OCI-M2 (cell line): ENCODE measurements around the gene WNT11.
A peak's percentile ranks its signal among the peaks of the same experiment; 100 is the strongest.

ENCODE experiments used
- DNase-seq: peaks from one replicate; lab custom pipeline; 2025; ENCODE audit not compliant: unreplicated experiment; lab: John Stamatoyannopoulos, UW

Gene WNT11

DNA sequence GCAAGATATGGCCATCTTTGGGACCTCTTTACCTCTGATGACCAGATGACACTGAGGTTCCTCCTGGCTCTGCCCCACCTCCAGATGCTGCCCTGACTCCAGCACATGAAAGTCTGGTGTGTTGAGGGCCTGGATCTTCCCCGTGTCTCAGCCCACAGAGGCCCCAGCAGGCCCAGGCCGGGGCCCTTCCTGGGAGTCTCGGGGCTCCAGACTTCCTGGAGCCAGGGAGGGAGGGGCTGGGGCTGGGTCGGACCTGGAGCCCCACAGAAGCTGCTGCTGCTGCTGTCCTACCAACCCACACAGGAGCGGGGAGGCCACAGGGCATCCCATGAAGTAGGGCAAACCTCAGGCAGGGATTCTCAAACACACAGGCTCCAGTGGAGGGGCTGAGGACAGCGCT is 32.2 kb upstream of the WNT11 start:
- no peak for DNase-seq

DNA sequence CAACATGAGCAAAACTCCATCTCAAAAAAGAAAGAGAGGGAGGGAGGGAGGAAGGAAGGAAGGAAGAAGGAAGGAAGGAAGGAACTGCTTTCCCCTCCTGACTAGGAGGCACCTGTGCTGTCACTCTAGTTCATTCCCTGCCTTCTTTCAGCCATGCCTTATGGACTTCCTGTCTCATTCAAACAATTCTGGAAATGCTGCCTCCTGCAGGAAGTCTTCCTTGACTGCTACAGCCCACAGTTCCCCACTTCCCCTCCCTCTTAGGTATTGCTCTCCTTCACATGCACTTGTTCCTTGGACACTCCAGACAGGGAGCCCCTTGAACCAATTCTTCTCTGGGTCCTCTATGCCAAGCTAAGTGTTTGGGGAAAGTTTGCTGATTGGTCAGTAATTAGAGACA is 31.6 kb upstream of the WNT11 start:
- DNase-seq, result no peak

DNA sequence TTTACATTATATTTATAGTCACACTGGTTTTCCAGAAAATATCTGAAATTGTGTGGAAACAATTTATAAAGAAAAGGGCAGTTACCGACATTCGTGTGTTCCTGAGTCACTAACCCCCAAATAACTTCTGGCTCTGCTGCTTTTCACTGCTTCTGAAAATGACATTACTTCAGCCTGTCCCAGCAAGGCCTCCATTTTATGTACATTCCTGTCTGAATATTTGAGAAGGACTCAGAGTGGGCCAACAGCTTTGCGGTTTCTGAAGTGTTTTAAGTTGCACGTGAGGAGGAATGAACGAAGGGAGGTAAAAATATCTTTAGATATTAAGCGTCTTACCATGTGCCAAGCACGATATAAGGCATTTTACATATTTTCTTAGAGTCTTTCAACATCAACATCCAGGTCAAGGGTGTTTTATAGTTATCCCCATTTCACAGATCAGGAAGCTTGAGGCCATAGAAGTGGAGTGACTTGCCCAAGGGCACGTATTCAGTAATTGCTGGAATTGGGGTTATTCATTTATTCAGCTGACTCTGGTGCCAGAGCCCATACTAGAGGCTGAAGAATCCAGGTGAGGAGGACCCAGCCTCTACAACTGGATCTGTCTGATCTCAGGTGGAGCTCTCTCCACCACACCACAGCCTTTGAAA is 30.8 kb upstream of the WNT11 start:
- no peak for DNase-seq

DNA sequence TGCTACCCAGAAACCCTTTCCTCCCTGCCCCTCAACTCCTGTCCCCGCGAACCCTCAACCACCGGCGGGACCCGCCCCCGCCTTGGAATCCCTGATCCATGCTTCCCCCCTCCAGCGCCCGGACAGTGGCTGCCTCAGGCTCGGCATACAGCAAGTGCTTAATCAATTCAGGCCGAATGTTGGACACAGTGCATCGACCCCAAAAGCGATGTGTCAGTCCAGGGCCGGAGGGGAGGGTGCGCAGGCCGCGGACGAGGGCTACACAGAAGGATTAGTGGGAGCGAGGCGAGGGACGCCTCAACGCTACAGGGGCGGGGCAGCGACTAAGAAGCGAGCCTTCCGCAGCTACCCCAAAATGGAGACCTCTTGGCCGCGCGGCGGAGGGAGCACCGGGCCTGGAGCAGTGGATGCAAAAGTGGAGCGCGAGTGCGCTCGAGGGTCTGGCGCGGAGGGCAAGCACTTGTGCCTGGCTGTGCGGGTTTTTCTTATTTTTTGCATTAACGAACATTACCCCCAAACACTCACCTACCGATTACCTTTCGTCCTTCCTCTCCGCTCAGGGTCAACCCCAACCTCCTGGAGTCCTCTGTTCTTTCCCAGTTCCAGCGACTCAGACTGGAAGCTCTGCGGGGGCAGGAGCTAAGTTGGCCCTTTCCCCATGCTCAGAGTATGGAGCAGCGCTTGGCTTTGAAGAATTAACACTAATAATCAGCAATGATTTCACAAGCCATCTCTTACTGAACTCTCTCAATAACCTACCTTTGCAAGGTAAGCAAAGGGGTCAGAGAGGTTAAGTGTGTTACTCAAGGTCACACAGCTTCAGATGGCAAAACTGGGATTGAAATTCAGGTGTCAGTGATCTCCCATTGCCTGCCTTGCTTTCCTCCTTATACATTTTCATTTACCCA is 30.0 kb upstream of the WNT11 start:
- DNase-seq, result peak; percentile 79

DNA sequence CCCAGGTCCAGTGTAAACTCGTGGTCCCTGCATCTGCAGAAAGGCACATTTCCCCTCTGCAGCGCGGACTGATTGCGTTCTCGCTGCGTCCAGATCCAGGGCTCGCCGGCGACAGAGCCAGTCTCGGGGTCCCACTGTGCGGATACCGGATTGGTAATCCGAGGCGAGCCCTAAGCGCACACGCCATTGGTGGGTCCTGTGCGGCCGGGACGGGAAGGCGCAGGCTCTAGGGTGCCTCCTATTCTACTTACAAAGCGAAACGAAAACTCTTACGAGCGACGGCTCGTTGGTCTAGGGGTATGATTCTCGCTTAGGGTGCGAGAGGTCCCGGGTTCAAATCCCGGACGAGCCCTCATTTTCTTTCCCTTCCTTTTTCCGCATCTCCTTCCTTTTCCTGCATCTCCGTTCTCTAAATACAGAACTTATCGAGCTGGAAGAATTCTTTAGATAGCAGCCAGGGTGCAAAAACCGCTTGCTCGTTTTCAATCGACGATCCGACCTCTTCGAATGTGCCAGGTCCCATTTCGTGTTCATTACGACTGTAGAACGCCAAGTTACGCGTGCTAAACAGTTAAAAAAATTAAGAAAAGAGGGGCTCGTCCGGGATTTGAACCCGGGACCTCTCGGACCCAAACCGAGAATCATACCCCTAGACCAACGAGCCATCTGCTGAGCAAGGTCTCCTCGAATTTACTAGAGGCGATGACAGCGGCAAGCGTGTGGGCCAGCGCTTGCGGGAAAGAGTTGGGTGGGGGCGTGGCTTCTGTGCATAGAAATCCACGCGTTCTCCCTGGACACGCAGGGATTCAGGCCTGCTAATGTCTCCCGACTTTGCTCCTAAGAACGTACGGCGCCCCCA is 29.2 kb upstream of the WNT11 start:
- DNase-seq, result peak; percentile 88

DNA sequence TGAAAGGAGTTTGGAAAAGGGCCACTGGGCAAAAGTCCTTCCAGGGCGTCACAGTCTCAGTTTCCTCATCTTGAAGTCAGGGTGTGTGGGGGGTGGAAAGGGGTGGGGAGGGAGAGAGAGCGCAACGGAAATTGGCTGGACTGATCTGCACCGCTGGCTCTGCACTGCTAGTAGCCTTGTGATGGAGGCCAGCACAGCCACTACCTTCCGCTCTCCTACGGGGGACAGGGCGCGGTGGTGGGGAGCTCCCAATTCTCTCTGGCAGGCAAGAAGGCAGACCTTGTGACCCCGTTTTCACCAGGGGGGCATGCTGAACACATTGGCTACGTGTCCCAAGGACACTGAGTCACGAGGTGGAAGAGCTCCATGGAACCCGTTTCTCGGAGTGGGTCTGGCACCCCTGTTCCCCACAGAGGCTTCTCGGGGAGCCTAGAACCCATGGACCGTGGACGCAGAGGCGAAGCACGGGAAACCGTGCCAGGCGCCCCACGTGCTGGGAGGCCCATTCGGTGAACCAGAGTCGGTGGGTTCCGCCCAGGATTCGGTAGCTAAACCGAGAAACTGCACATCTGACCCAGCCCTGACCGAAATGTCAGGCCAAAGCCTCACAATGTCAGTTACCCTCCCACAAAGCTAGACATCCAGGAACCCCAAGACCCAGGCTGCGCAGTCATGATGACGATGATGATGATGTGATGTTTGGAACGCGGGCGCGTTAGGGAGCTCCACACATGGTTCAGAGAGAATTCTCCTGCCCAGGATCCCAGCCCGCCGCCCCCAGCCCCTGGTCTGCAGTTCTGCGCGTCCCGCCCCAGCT is 28.3 kb upstream of the WNT11 start:
- DNase-seq, result no peak

DNA sequence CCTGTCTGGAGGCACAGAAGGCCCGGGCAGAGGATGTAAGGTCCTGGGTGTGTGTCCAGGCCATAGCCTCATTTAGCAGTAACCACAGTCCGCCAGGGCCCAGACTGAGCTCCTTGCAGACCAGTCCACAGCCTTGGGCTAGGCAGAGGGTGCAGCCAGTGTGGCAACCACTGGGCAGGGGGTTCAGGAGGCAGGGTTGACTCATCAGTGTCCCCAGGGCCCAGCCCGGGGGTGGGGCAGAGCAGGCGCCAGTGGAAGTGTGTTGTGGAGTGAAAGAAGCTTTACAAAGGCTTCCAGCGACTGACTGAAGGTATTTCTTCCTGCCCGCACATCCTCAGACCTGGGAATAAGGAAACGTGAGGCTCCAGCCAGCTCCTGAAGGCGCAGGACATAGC is 27.7 kb upstream of the WNT11 start:
- DNase-seq, result no peak

DNA sequence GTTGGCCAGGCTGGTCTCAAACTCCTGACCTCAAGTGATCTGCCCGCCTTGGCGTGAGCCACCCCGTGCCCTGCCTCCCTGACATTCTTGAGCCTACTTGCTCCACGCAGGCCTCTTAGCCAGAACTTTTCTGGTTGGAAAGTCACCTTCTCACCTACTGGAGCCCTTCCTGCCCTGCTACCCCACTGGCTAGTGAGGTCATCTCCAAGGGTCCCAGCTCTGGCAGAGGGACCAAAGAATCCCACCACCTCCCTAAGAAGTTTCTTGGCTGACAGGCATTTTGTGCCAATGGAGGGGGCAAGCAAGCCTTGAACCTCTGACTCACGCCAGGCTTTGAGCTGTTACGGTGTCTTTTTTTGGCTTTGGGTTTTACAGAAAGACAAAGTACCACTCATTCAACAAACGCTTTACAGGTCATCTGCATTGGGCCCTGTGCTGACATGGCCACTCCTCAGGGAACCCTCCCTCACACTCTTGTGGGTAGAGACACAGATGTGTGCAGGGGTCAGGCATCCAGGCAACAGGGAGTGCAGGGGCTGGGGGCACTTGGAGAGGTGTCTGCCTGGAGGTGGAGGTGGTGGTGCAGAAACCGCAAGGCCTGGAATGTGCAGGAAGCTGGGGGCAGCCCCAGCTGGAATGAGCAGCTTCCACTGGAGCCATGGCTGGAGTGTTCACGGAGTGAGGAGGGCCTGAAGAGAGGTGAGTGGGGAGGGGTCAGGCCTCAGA is 27.1 kb upstream of the WNT11 start:
- no peak for DNase-seq

DNA sequence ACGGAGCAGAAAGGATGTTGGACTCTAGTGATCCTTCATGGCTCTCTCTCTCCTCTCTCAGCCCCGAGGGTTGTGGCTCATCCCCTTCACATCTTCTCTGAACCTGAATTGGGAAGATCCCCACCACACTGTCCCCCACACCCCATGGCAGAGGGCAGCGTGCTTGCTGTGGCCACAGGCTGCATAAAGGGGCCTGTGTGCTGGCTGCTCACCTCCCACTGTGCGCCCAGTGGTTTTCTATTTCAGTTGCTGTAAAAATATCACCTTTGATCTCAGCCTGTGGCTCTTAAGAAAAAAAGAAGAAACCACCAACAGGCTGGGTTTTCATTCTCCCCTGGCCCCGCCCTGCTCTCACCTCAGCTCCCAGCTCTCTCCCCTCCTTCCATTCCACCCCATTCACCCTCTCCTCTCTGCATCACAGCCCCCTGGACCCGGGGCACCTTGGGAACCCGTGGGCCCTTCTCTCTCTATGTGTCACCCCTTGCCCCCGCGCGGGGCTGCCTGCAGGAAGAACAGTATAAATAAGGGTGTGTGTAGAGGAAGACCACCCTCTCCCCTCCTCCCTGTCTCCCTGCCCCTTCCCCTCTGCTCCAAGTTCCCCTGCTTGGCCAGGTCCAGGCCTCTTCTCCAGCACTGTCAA is 25.8 kb upstream of the WNT11 start:
- no peak for DNase-seq

DNA sequence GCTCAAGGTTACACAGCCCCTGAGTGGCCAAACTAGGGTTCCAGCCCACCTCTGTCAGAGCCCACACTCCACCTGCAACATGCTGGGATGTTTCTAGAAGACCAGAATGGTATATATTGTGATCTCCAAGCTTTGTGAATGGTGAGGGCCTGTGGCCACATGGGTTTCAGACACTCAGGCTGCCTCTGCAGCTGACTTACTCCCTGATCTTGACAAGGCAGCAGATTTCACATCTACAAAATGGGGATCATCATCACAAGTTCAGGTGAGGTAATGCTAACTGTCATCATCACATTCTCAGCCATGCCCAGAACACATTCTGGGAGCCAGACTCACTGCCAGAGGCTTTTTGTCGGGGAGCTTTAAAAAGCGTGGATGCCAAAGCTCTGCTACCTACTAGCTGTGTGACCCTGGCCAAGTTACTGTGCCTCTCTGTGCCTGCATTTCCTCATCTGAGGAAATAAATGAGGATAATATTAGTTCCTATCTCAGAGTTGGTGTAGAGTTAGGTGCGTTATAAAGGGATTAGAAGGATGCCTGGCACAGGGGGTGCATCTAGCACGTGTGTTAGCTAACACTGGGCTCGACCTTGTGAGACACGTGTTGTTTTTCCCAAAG is 24.9 kb upstream of the WNT11 start:
- DNase-seq, result no peak

DNA sequence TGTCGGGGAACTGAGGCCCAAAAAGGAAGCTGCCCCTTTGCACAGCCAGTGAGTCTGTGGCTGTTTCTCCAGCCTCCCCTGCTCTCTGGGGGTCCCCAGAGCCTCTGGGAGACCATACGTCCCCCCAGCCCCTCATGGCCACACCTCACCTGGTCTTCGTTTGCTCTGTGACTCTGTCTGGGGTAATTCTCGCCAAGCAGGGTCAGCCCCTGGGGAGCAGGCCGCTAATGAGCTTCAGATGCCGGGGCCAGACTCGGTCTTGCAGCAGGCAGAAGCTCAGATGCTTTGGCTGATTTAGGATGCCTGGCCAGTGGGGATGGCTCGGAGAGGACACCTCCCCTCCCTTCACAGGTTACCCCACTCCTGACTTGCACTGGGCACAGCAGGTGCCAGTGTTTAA is 24.1 kb upstream of the WNT11 start:
- no peak for DNase-seq

DNA sequence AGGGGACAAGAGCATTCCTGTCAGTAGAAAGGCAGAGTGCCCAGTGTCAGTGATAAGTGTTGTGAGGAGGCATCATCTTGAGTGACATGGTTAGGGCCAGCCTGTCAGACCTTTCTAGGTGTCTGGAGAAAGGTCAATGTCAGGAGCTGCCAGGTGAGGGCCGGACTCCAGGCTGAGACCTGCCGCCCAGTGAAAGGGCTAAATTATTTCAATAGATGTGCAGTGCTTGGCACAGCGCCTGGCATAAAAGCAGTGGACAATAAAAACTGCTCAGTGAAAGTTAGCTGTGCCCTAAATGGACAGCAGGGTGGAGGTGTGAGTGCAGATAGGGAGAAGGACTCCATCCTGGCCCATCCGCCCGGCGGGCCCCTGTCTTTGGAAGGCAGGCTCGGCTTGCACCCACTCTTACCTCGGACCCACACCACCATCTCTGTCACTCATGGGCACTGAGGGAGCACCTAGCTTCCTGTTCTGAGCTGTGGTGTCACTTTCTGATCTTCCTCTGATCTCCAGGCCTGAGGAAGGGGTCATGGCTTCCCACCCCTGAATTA is 23.5 kb upstream of the WNT11 start:
- DNase-seq, result no peak

DNA sequence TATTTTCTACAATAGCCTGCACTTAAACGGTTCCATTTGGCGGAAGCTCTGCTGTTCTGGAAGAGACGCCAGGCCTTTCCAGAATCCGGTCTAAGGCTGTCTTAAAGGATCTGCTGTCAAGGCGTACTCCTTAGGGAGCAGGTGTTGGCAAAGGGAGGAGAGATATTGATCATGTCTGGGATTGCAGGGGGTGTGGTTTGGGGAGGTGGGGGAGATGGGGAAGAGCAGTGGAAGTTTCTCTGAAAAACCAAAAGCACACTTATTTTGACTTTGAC is 22.5 kb upstream of the WNT11 start:
- DNase-seq, result no peak

DNA sequence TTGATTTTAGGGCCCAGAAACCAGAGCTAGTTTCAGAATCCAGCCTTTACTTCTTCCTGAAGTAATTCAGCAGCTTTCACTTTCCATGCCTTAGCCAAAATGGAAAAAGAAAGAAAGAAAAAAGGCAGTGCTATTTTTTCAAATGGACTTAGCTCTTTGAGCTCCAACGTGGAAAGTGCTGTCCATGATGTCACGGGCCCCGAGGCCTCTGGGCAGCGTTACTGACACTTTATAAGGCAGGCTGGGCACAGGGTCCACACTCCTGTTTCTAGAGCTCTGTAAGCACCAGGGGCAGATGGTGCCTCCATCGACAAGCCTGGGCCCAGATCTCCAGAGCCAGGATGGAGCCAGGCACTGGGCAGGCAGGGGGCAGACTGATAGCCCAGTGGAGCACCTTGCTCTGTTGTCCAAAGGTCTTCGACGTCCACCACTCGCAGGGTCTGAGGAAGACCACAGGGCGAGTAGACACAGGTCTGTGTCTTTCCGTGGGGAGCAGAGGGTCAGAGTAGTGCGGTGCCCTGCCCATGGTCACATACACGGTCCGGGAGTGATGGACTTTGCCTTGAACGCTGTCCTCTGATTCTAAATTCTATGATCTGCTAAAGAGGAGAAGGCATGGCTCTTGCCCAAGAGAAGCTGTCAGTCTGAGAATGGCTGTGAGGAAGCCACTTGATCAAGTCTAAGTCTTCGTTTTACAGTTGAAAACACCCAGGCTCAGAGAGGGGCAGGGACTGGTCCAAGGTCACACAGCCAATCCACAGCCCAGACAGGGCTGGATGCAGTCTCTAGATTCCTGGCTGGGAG is 22.0 kb upstream of the WNT11 start:
- DNase-seq, result no peak

DNA sequence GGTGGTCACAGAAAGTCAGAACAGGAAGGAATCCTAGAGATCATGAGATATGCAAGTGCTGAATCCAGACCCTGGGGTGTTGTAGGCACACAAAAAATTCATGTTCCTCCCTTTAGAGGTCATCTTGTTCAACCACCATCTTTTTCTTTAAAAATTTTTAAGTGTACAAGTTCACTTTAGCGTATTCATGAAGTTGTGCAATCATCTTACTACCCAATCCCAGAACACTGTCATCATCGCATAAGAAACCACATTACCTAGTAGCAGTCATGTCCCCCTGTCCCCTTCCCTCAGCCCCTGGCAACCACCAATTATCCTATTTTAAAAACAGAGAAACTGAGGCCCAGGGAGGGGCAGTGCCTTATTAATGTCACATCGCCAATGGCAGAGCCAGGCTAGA is 20.3 kb upstream of the WNT11 start:
- DNase-seq, result no peak

DNA sequence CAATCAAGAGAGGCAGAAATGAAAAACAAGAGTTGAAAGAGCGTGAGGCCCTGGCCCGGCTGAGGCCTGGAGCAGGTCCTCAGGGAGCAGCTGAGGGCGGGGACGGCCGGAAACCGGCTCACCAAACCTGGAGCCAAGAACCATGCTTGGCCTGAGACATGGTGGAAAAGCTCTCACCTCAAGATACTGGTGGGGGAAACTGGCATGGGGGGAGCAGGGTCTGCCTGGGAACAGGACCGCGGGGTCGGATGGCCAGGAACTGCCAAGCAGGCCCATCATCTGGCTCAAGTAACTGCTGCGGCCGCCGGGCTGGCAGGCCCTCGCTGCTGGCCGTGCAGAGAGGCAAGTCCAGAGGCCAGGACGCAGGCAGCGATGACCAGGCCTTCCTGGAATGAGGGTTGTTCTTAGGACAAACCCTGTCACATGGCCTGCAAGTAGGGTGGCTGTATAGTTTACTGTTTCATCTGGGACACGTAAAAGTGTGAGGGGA is 18.9 kb upstream of the WNT11 start:
- no peak for DNase-seq

DNA sequence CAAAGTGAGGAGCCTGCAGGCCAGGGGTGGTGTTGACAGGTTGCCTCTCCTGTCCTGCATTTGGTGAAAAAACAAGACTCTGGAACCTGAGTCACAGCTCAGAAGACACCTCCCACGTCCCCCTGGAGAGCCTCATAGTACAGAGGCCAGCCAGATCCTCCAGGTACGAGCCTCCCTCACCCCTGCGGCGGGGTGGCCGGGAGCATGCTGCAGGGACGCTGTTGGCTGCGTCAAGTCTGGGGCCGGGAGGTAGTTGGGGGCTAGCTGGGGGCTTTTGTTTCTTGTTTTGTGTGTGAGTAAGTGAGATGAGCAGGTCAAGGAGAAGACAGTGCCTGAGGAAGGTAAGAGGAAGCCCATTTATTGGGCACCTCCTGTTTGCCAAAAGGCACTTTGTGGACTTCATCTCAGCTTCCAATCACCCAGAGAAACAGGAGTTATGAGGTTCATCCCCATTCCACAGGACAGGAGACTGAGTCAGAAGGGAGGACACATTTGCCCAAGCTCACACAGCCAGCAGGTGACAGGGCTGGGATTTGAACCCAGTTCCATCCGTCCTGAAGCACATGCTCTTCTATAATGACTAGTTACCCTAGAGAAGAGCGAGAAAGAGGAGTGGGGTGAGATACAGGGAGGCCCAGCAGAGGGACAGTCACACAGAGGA is 18.3 kb upstream of the WNT11 start:
- no peak for DNase-seq

DNA sequence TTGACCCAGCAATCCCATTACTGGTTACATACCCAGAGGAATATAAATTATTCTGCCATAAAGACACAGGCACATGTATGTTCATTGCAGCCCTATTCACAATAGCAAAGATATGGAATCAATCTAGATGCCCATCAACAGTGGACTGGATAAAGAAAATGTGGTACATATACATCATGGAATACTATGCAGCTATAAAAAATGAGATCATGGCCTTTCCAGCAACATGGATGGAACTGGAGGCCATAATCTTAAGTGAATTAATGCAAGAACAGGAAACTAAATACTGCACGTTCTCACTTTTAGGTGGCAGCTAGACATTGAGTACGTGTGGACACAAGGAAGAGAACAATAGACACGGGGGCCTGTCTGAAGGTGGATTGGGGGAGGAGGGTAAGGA is 15.1 kb upstream of the WNT11 start:
- DNase-seq, result no peak
